SH-SY5Y (cell line): ENCODE results near the gene HOXD9.

Source experiments
- GATA2 ChIP-seq: IDR thresholded peaks from 2 replicates; pipeline ENCODE4 v1.6.1; 2011; ENCODE audit warnings: mild to moderate bottlenecking, low read depth, low read length
- GATA3 ChIP-seq: IDR thresholded peaks from 2 replicates; pipeline ENCODE4 v1.6.1; 2011; ENCODE audit warnings: low read depth, mild to moderate bottlenecking, low read length, moderate library complexity

- TF ChIP-seq GATA2 (no peak), GATA3 (no peak)
Measured at GRCh38 chr2:176112375-176113302, 9.9 kb upstream of the HOXD9 start.
